Transverse colon (tissue), 4 donors: ENCODE results near the gene F7. TPM values are rescaled to one million over a fixed set of nuclear protein-coding genes. Genes with fewer than 3 reads are reported as not detected.
"Not testable (repeated sequence)": the region's sequence is repeated elsewhere in the genome, so short reads cannot be mapped to it uniquely, and the experiment has no call there.

ENCODE experiments used
- DNase-seq: peaks from one replicate; pipeline ENCODE4 v3.0.0-alpha.2; 2019
- H3K27ac ChIP-seq, 4 donors: fragments of 200-600 bp; sonication (generic); 2 replicates each; pipeline ENCODE4 v1.5.1; 2016 to 2018; ENCODE audit warnings: inconsistent platforms in 4 of 4
- H3K27me3 ChIP-seq: fragments of 200-600 bp; sonication (generic); 2 replicates; pipeline ENCODE4 v1.5.1; 2017; ENCODE audit warnings: inconsistent platforms
- H3K36me3 ChIP-seq, 4 donors: fragments of 200-600 bp; sonication (generic); 2 replicates each; pipeline ENCODE4 v1.5.1; 2017 to 2019; ENCODE audit warnings: inconsistent platforms in 4 of 4
- H3K4me1 ChIP-seq, 4 donors: fragments of 200-600 bp; sonication (generic); 2 replicates each; pipeline ENCODE4 v1.5.1; 2017 to 2020; ENCODE audit warnings: inconsistent platforms in 4 of 4
- H3K4me3 ChIP-seq, 4 donors: fragments of 200-600 bp; sonication (generic); 1 replicate in 1 of 4; 2 replicates in 3 of 4; pipeline versions ENCODE4 v1.5.1 to v1.6.1; 2017 to 2019; ENCODE audit warnings: inconsistent platforms in 4 of 4
- H3K9me3 ChIP-seq, 2 donors: fragments of 200-600 bp; sonication (generic); 2 replicates each; pipeline ENCODE4 v1.5.1; 2017 to 2019; ENCODE audit warnings: inconsistent platforms in 2 of 2
- EP300 ChIP-seq: sonication (generic); formaldehyde crosslinking; IDR thresholded peaks from one replicate; pipeline ENCODE4 v1.6.1; 2017; ENCODE audit warnings: antibody characterized with exemption, low read depth
- POLR2A ChIP-seq: fragments of 450-650 bp; IDR thresholded peaks from one replicate; pipeline ENCODE4 v1.6.1; 2016; ENCODE audit warnings: antibody characterized with exemption, mild to moderate bottlenecking, moderate library complexity
- POLR2AphosphoS5 ChIP-seq, 3 donors: sonication (generic); formaldehyde crosslinking; IDR thresholded peaks; one replicate each; pipeline ENCODE4 v1.6.1; 2016; ENCODE audit warnings: antibody characterized with exemption in 3 of 3
- WGBS, 2 donors: methylation state at CpG; one replicate each; pipeline ENCODE4 v1.1.5; 2018; ENCODE audit warnings: low coverage in 1 of 2; 5-methylcytosine and 5-hydroxymethylcytosine counted together
- in situ Hi-C, 4 donors: fragments of 200-750 bp; cut with MboI; loops; one replicate each; pipeline versions ENCODE4 v1.15.0 to v1.15.1; 2017; ENCODE audit warnings: low sequenced_read_pairs in 3 of 4, low pct_ligation_motif_present in 1 of 4, low pct_unique_long_range_greater_than_20kb in 1 of 4
- intact Hi-C: fragments of 100-400 bp; cut with DNase I; formaldehyde crosslinking; loops from one replicate; pipeline ENCODE4 v1.15.1; 2023; ENCODE audit warnings: low total_unique reads
- total RNA-seq, 4 donors: library from RNA; depleted of rRNA; stranded (reverse); fragments of >200 nt; gene quantifications; one replicate each; pipeline ENCODE4 v1.1.0, GENCODE V29; 2016
- TF ChIP-seq, protein P1 (sequence below), 5 experiments: fragments of 200-600 bp in 3 of 5; fragments of 450-650 bp in 2 of 5; sonication (generic) in 3 of 5; IDR thresholded peaks; 1 replicate in 2 of 5; 2 replicates in 3 of 5; pipeline ENCODE4 v1.5.1; 2016 to 2017; ENCODE audit warnings: antibody characterized with exemption in 5 of 5, inconsistent platforms in 3 of 5, mild to moderate bottlenecking in 2 of 5, moderate library complexity in 1 of 5

F7 gene
- total RNA-seq, 4 donors from 2014 or later: not detected

DNA sequence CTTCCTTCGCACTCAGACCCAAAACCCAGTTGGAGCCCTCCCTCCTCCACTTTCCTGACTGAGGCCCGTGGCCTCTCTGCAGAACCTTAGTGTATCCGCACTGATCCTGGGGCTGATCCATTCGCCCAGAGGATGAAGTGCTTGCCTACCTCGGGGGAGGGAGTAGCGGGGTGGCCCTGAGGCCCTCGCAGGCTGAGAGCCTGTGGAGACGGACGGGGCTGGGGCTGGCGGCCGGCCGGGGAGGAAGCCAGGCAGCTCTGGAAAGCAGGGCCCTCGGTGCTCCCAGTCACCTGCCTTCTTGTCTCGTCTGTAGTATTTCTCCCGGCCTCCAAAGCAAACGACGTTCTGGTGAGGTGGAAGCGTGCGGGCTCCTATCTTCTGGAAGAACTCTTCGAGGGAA, 54.1 kb downstream of the F7 start:
- no peak for DNase-seq
- WGBS, 2 donors: 85 to 96% methylated on average over 5 to 19 of the region's 20 CpGs

DNA sequence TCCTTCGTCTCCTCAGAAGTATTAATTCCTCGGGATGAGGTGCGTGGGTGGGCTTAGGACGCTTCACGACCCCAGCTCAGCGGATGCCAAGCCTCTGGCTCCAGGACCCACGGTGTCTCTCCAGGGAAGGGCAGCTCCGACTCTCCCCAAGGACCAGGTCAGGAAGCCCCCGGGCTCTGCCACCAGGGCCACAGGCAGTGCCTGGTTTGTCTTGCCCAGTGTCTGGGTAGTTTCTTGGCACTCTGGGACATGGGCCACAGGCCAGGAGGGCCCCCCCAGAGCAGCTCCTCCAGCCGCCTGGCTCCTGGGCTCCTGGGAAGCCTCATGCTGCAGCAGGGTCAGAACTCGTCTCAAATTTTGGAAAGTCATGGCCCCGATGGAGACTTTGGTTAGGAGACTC, 55.4 kb downstream of the F7 start:
- no peak overlapping the region for H3K4me3 ChIP-seq
- no peak for DNase-seq
- in situ Hi-C loops: no loop called here
- H3K27ac ChIP-seq: no peak overlapping the region
- 73 to 88% methylated on average over 3 to 12 of the region's 12 CpGs for WGBS, 2 donors
- H3K4me1 ChIP-seq: no peaks in the 10 kb centered on the region
- no peaks in the 10 kb centered on the region for H3K36me3 ChIP-seq
- intact Hi-C loops: no loop called here
- H3K9me3 ChIP-seq: no peaks in the 10 kb centered on the region
- H3K27me3 ChIP-seq: peaks cover 24% of the 10 kb centered on the region
- no peak for TF ChIP-seq POLR2A
- TF ChIP-seq POLR2AphosphoS5 (IDR thresholded peaks at IDR 0.05): no peak
- no peak for TF ChIP-seq EP300
- TF ChIP-seq, protein P1, sequence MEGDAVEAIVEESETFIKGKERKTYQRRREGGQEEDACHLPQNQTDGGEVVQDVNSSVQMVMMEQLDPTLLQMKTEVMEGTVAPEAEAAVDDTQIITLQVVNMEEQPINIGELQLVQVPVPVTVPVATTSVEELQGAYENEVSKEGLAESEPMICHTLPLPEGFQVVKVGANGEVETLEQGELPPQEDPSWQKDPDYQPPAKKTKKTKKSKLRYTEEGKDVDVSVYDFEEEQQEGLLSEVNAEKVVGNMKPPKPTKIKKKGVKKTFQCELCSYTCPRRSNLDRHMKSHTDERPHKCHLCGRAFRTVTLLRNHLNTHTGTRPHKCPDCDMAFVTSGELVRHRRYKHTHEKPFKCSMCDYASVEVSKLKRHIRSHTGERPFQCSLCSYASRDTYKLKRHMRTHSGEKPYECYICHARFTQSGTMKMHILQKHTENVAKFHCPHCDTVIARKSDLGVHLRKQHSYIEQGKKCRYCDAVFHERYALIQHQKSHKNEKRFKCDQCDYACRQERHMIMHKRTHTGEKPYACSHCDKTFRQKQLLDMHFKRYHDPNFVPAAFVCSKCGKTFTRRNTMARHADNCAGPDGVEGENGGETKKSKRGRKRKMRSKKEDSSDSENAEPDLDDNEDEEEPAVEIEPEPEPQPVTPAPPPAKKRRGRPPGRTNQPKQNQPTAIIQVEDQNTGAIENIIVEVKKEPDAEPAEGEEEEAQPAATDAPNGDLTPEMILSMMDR (IDR thresholded peaks at IDR 0.05): no peak

More for the DNA sequence above, 54.1 kb downstream of the F7 start:
- Histone ChIP-seq H3K4me1 (peaks cover 0 to under 1% (median 0%) of the 10 kb centered on the region in 4 donors), H3K27ac (no peak overlapping the region), H3K27me3 (peaks cover 24% of the 10 kb centered on the region), H3K9me3 (no peaks in the 10 kb centered on the region), H3K36me3 (no peaks in the 10 kb centered on the region), H3K4me3 (no peak overlapping the region)
- in situ Hi-C loops: no loop called here
- TF ChIP-seq, protein P1 (IDR thresholded peaks at IDR 0.05): no peak
- no peak for TF ChIP-seq EP300
- TF ChIP-seq POLR2AphosphoS5 (IDR thresholded peaks at IDR 0.05): no peak
- TF ChIP-seq POLR2A: no peak
- intact Hi-C loops: no loop called here

DNA sequence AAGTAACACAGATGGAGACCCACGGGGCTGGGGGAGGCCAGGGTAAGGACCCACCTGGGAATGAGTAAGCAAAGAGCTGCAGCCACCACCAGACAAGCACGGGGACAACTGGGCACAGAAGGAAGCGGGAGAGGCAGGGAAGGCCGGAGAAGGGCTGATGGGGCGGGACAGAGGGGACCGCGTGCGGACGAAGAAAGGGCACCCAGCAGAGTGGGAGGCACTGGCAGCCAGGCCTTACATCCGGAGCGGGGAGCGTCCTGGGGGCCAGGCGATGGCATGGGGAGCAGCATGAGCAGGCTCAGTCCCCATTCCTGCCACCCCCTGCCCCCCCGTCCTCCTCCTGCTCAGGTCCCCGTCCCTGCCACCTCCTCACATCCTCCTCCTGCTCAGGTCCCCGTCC, 55.8 kb downstream of the F7 start:
- WGBS, 2 donors: 29 to 34% methylated on average over 7 to 16 of the region's 16 CpGs
- no peak for DNase-seq
- no peaks in the 10 kb centered on the region for H3K9me3 ChIP-seq
- H3K27ac ChIP-seq: no peak overlapping the region
- intact Hi-C loops (no loop called here), in situ Hi-C loops (no loop called here)
- H3K36me3 ChIP-seq: no peaks in the 10 kb centered on the region
- TF ChIP-seq, protein P1 (IDR thresholded peaks at IDR 0.05): no peak
- TF ChIP-seq POLR2AphosphoS5 (IDR thresholded peaks at IDR 0.05) (no peak), EP300 (no peak), POLR2A (no peak)
- peaks cover 0 to 3% (median under 1%) of the 10 kb centered on the region in 4 donors for H3K4me1 ChIP-seq
- peaks cover 24% of the 10 kb centered on the region for H3K27me3 ChIP-seq
- H3K4me3 ChIP-seq: no peak overlapping the region

DNA sequence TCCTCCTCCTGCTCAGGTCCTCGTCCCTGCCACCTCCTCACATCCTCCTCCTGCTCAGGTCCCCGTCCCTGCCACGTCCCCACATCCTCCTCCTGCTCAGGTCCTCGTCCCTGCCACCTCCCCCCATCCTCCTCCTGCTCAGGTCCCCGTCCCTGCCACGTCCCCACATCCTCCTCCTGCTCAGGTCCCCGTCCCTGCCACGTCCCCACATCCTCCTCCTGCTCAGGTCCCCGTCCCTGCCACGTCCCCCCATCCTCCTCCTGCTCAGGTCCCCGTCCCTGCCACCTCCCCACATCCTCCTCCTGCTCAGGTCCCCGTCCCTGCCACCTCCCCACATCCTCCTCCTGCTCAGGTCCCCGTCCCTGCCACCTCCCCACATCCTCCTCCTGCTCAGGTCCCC, 56.4 kb downstream of the F7 start:
- H3K4me1 ChIP-seq, intact Hi-C loops, in situ Hi-C loops, DNase-seq, H3K9me3 ChIP-seq, H3K27ac ChIP-seq, H3K36me3 ChIP-seq, H3K4me3 ChIP-seq: not testable (repeated sequence)
- peaks cover 24% of the 10 kb centered on the region for H3K27me3 ChIP-seq
- WGBS, 2 donors: 43% methylated on average over 4 of the region's 13 CpGs; no CpG with 5 or more reads in 1 of the 2 donors
